GM19395 (cell line): Measurements from ENCODE around the gene TSPEAR.
"Not testable (repeated sequence)": the region's sequence is repeated elsewhere in the genome, so short reads cannot be mapped to it uniquely, and the experiment has no call there.

Experiments
- ATAC-seq: cut with Tn5 transposase; IDR thresholded peaks from one replicate; pipeline ENCODE4 v1.9.1; 2021; ENCODE audit warnings: mild to moderate bottlenecking, moderate library complexity; ENCODE audit not compliant: unreplicated experiment

TSPEAR gene

DNA sequence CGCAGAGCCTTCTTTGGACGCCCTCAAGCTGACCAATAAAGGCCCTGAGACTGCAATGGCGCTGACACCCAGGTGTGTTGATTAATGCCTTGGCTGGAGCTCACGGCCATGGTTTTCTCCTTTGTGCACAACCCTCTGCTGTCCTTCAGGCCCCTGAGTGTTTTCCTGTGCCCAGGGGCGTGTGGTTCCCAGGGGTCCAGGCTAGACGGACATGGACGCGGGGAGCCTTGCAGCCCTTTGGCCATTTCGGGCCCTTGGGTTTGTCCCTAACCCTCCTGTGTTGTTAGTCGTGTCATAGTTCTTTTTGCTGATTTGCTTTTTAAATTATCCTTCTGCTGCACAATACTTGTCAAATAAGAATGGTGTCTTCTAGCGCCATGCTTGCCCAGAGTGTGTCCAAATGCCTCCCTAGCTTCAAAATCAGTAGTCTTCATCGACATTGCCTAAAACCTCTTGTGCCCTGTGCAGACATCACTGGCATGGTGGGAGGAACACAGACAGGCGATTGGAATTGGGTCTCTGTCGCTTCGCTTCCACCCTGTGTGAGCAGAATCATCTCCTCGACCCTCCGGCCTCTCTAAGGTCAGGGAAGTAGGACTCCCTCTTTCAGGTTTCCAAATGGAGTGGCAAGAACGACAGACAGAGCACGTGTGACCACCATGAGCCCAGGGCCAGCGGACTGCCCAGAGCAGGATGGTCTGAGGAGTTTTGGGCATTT is 135.9 kb downstream of the TSPEAR start:
- no peak for ATAC-seq

DNA sequence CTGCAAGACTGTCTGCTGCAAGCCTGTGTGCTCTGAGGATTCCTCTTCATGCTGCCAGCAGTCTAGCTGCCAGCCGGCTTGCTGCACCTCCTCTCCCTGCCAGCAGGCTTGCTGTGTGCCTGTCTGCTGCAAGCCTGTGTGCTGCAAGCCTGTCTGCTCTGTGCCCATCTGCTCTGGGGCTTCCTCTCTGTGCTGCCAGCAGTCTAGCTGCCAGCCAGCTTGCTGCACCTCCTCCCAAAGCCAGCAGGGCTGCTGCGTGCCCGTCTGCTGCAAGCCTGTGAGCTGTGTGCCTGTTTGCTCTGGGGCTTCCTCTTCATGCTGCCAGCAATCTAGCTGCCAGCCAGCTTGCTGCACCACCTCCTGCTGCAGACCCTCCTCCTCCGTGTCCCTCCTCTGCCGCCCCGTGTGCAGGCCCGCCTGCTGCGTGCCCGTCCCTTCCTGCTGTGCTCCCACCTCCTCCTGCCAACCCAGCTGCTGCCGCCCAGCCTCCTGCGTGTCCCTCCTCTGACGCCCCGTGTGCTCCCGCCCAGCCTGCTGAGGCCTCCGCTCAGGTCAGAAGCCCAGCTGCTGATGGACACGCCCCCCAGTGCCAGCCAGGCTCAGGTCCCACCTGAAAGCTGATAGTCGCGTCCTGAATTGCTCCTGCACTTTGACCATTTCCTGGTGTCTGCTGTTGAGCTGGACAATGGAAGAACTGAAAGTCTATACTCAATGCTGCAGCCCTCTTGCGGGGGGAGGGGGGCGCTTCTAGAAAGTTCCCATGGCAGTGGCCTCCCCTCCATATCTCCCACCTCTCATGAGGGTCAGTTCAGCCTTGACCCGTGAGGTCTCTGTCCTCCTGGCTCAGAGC is 136.7 kb downstream of the TSPEAR start:
- ATAC-seq = no peak

DNA sequence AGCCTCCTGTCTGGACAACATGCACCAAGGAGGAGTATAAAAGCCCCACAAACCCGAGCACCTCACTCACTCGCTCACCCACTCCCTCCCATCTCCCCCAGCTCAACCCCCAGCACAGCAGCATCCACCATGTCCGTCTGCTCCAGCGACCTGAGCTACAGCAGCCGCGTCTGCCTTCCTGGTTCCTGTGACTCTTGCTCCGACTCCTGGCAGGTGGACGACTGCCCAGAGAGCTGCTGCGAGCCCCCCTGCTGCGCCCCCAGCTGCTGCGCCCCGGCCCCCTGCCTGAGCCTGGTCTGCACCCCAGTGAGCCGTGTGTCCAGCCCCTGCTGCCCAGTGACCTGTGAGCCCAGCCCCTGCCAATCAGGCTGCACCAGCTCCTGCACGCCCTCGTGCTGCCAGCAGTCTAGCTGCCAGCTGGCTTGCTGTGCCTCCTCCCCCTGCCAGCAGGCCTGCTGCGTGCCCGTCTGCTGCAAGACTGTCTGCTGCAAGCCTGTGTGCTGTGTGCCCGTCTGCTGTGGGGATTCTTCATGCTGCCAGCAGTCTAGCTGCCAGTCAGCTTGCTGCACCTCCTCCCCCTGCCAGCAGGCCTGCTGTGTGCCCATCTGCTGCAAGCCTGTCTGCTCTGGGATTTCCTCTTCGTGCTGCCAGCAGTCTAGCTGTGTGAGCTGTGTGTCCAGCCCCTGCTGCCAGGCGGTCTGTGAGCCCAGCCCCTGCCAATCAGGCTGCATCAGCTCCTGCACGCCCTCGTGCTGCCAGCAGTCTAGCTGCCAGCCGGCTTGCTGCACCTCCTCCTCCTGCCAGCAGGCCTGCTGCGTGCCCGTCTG is 137.5 kb downstream of the TSPEAR start, which contains the start of gene KRTAP10-4:
Gene KRTAP10-4, plus strand, starts transcription at position 100 of the 827 bp plus-strand sequence. Its CDS starts 30 bp downstream, at position 130.
- ATAC-seq = not testable (repeated sequence)

DNA sequence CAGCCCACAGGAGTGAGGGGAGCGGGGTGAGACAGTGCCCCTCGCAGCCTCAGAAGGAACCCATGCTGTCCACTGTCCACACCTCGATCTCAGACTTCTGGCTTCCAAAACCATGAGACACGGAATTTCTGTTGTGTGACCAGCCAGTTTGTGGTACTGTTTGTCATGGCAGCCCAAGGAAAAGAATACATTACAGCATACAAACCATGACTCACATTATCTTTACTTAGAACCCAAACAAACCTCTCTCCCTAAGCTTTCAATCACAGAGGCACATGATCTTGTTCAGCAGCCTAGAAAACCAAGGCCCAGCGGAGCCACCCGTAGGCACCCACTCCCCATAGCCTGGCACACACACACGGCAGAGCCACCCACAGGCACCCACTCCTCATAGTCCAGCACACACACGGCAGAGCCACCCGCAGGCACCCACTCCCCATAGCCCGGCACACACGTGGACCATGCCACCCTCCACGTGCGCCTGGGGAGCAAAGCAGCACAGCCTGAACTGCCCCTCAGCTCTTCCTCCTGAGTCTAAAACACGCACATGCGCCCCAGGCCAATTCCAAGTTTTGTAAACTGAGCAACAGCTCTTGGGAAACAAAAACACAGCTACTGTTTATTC is 138.3 kb downstream of the TSPEAR start:
- no peak for ATAC-seq

DNA sequence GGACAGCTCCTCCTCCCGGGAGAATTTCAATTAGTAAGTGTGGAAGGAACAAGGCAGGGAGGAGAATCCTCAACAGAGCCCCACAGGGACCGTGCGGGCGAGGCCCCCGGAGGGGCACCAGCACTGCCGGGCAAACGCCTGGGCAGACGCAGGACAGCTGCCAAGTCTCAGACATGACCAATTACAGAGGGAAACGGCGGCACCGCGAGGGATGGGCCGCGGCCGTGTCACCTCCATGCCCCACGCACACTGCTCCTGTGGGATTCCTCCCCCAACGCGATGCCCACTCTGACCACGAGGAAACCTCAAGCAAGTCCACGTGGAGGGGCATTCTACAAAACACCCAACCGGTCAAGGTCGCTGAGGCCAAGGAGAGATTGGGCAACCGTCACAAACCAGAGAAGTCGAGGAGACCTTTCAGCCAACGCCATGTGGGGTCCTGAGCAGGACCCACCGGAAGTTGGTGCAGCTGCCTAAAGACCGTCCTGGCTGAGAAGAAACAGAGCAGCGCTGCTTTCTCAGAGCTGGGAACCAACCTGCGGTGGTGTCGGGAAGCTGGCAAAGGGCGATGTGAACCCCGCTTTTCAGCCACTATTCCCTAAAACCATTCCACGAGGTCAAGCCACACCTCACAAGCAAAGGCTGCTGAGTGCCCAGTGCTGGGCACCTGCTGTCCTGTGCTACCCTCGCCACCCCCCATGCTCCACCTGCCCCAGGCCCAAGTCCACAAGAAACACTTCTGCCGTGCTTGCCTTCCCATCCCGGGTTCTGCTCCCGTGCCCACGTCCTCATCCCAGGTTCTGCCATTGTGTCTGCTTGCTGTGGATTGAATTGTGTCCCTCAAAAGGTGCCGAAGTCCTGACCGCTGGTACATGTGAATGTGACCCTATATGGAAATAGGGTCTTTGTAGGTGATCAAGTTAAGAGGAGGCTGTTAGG is 139.3 kb downstream of the TSPEAR start:
- ATAC-seq = no peak

DNA sequence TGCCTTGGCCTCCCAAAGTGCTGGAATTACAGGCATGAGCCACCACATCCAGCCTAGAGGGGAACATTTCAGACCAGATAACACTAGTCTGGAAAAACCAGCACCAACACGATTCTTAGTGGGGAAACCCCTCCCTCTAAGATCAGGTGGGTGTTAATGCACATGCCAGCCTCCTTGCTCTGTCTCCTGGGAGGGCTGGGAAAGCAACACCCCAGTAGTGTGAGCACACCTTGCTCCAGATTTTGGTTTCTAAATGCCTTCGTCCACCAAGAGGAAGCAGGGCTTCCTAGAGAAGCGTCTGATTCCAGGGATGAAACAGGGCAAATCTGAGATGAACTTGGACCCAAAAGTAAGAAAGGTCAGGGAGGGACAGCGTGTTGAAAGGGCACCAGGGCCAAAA is 140.1 kb downstream of the TSPEAR start:
- ATAC-seq = no peak

DNA sequence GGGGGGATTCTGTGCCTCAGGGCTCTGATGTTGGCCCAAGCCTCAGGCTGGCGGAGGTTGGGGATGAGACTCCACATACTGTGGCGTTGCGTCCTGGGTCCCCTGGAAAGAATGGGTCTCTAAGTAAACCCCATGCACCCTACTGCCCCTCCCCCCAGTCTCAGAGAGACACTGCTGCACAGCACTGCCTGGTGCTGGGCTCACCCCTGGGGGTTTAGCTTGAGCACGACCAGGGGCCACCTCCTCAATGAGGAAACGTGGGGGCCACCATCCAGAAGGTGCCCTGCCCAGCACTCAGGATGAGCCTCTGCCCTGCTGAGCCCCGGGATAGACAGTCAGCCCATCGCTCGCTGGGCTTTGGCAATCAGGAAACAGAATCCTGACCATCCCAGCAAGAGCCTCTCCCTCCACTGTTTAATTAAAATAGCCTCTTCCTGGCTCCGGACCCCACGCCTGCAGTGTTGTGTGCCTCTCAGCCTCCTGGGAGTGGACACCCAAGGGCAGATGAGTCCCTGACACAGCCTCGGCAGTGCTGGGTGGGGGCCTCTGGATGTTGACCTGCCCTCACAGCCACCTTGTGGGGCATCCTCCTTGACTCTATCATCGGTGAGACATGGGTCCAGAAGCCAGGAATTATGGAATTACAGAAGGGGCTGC is 141.4 kb downstream of the TSPEAR start:
- ATAC-seq = no peak

DNA sequence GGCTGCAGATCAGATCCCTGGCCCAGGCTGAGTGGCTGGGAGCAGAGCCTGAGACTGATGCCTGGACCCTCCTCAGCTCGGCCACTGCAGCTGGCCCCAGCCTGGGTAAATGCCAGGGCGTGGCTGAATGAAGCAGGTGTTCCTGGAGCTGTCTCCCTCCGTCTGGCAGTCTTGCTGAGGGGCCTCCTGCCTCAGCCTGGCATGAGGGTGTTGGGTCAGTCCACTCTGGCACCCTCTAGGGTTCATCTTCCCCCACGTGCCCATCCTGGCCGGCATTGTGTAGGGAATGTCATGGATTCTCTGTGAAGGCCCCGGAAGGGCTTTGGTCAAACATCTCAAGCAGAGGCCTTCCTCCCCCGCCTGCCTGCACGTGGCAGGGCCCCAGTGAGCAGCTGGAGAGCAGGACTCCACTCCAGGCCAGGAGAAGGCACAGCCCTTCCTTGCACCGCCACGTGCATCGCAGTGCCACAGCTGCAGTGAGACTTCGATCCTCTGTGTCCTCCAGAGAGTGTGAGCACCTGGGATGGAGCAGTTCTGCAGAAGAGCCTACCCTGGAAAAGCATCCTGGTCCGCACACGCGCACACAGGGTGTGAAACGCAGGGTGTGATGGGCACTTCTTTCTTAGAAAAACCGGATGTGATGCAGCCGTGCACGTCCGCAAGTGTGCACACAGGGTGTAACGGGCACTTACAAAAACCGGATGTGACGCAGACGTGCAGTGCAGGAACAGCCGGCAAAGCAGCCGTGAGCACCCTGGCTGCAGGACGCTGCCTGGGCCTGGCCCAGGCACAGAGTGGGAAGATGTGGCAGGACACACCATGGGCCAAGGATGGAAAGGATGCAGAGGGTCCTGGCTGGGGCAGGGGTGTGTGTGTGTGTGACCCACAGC is 142.5 kb downstream of the TSPEAR start:
- ATAC-seq = no peak

DNA sequence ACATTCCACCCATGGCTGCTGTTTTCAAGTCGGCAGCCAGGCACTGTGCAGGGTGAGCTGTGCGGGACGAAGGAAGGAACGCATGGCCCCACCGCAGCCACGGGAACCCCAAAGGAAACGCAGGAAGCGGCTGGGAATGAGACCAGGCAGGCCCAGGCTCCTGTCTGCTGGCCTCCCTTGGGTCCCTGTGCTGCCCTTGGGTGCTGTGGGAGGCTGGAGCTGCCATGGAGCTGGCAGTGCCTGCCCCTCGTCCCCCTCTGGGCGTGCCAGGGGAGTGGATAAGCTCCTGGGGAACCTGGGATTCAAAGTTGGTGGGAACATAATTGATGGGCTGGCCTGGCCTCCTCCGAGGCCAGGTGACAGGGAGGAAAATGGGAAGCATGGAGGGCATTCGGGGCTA is 143.1 kb downstream of the TSPEAR start:
- ATAC-seq = no peak

DNA sequence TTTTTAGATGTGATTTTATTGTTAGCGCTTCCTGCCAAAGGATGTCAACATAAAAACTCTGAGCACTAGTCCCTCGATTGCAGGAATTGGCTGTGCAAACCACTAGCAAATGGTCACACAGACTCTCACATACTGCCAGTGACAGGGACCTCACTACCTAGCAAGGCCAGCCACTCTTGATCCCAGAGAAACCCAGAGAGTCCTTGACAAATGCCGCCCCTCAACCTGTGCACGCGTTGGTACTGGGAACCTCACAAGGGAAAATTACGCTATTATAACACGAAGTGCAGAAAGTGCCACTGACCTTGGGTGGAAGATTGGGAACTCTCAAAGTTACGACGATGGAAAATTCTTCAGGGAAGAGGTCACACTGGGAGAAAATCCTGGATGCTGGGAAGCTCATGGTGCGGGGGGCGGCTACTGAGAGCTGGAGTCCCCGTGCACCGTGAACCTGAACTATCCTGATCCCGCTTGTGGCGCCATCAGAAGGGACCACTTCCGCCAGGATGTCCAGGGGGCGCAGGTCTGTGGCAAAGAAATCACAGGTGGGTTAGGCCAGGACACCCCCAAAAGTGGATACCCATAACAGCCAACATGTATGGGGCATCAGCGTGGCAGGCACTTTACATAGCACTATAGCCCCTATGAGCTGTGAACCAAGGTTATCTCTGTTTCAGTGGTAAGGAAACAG is 143.7 kb downstream of the TSPEAR start:
- no peak for ATAC-seq

DNA sequence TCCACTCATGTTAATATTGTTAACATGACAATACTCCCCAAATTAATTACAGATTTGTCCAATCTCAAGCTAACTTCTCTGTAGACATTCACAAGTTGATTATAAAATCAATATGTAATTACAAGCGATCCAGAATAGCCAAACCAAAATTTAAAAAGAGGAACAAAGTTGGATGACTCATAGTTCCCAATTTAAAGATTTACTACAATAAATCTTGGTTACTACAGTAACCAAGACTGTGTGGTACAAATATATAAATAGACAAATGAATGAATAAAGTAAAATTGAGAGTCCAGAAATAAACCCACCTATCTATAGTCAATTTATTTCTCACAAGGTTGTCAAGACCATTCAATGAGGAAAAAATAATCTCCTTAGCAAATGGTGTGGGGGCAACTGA is 145.0 kb downstream of the TSPEAR start:
- ATAC-seq = no peak

DNA sequence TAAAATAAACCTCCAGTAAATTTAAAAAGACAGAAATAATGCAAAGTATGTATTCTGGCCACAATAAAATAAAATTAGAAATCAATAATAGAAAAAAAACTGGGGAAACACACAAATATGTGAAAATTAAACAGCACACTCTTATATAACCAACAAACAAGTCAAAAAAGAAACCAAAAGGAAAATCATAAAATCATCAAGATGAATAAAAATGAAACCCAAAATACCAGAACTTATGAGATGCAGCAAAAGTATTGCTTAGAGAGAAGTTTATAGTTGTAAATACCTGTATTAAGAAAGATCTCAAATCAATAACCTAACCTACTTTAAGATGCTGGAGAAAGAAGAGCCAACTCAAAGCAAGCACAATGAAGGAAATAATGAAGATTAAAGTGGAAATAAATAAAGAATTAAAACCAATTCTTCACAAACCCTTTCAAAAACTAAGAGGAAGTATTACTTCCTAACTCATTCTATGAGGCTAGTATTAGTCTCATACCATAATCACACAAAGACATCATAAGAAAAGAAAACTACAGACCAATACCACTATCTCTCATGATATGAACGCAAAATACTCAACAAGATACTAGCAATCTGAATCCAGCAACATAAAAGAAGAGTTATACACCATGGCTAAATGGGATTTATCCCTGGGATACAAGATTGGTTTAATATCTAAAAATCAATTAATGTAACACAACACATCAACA is 146.3 kb downstream of the TSPEAR start:
- no peak for ATAC-seq

DNA sequence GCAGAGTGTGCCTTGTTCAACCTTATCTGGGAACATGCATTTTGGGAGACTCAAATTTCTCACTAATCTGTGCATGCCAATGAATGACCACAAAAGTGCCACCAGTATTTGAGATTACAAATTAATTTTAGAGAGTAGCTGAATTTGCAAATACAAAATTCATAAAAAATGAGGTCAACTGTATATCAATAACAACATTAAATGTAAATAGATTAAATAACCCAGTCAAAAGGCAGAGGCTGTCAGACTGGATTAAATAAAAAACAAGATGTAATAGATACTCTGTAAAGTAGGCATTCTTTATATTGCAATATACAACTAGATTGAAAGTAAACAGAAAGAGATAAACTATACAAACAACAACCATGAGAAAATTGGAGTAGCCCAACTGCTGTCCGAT is 147.3 kb downstream of the TSPEAR start:
- ATAC-seq = no peak

DNA sequence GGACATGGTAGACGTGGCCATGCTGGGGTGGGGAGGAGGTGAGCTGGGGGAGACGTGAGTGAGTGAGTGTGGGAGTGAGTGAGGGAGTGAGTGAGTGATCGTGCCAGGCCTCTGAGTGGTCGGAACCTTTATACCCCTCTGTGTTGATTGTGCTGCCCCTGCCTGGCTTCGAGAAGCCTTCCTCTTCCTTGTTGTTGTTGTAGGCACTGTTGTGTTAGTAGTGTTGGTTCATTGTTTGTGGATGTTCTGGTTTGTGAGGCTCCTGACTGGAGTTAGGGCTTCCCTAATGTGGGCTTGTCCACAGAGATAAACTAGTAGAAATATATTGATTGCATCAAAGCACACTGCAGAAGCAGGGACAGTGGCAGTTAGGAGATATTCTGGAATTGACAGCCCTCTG is 152.7 kb downstream of the TSPEAR start, which contains the start of gene KRTAP10-3:
Gene KRTAP10-3, minus strand, starts transcription at position 101 of the 400 bp plus-strand sequence. Its CDS starts 80 bp downstream, at position 21.
- ATAC-seq = no peak

DNA sequence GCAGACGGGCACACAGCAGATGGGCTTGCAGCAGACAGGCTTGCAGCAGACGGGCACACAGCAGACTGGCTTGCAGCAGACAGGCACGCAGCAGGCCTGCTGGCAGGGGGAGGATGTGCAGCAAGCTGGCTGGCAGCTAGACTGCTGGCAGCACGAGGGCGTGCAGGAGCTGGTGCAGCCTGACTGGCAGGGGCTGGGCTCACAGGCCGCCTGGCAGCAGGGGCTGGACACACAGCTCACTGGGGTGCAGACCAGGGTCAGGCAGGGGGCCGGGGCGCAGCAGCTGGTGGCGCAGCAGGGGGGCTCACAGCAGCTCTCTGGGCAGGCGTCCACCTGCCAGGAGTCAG is 153.1 kb downstream of the TSPEAR start:
- ATAC-seq = not testable (repeated sequence)

DNA sequence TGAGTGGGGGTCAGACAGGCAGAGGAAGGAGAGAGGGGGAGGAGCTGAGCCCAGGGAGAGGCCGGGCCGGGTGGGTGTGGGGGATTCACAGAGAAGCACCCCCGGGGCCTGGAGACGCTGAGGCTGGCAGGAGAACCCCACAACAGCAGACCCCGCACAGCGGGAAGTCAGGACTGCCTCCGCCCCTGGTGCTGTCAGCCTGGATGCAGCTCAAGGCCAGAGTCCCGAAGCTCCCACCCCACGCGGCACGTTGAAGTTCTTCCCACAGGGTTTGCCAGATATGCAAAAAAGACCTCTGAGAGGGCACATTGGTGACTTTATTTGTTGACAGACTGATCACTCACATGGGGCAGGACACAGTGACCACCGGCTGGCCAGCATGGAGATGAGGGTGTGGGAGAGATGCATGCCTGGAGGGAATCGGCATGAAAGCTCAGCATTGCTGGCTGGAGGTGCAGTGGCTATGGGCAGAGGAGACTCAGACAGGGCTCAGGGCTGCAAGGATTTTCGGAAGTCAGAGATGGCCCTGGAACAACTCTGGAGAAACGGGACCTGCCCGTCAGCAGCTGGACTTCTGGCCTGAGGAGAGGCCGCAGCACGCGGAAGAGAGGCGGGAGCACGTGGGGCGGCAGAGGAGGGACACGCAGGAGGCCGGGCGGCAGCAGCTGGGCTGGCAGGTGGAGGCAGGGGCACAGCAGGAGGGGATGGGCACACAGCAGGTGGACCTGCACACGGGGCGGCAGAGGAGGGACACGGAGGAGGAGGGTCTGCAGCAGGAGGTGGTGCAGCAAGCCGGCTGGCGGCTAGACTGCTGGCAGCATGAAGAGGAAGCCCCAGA is 153.7 kb downstream of the TSPEAR start:
- ATAC-seq = no peak
